ENCODE results near the gene ADORA2B.

Gene ADORA2B

DNA sequence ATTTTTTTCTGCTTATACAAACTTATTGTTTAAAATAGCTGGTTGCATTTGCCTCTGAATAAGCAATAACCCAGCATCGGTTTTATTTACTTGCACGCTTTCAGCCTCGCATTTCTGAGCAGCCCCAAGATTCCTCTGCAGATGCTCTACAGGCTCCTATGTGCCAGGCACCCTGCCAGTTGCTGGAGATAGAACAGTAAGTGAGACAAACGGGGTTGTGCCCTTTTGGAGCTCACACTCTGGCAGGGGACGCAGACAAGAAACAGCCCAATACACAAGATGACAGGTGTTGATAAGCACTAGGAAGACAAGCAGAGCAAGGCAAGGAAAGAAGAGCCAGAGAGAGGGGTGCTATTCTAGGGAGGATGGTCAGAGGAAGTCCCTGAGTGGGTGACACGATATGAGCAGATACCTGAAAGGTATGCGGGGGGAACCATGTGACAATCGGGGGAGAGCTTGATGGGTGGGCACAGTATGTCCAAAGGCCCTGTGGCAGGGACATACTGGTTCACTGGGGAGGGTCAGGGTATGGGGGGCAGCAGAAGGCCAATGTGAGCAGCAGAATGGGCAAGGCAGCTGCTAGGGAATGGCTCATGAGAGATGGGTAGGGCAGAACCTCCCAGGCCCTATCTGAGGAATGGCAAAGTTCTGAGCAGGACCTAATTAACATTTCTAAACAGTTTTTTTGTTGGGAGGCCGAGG lies 18.7 kb upstream of the ADORA2B start:
- DNase-seq = peak; percentile 34

DNA sequence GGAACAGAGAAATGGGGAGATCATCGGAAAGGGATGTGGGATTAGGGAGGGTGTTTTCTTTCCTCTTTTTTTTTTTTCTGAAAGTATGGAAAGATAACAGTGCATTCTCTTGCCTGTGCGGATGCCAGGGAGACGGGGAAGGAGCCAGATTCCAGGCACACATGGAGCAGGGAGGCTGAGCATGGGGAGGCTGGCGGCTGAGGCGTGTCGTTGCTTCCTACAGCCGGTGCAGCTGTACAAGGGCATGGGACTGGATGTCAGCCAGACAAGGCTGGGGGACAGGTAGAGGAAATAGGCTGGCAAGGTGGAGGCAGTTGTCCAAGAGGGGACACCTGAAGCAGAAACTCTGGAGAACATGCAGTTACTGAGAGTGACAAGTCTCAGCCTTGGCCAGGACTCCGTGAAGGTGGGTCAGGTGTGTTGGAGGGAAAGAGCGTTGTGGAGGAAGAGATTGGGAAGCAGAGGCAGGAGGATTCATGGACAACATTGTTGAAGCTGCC lies 16.6 kb upstream of the ADORA2B start:
- DNase-seq = peak; percentile 43

DNA sequence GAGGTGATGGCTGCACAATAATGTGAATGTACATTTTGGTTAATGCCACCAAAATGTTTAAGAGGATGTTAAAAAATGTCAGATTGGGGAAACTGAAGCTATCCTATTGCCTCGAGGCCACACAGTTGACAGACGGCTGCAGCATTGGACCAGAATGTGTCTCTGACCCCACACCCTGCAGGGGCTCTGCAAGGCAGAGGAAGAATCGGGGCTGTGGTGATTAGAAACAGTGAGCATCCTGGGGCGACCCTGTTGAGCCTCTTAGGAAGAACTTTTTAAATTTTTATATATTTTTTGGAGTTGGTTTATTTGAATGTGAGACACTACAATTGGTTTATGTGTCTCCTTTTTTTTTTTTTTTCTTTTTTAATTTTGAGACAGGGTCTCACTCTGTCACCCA lies 15.0 kb upstream of the ADORA2B start:
- DNase-seq = no peak

DNA sequence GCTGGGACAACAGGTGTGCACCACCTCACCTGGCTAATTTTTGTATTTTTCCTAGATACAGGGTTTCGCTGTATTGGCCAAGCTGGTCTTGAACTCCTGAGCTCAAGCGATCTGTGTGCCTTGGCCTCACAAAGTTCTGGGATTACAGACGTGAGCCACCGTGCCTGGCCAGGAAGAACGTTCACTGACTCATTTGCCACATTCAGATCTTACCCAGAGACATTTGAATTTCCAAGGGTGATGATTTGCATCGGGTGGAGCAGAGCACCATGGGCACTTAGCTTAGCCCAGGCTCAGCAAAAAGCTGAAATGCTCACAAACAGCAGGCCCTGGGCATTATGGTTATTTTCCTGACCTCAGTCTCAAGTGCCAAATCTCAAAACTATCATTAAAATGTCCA lies 14.5 kb upstream of the ADORA2B start:
- DNase-seq = peak; percentile 37

DNA sequence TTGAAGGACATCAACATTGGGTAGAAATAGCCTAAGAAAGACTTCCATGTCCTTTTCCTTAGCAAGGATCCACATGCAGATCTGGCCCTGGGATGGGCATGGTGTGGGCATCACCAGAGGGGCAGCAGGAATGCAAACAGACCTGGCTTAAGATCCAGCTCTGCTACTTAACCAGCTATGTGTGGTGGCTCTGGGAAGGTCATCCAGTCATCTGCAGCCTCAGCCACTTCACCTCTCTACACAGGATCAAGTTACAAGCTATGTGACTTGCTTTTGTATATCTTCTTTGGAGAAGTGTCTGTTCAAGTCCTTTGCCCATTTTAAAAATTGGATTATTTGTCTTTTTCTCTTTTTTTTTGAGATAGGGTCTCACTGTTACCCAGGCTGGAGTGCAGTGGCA lies 13.5 kb upstream of the ADORA2B start:
- DNase-seq = peak; percentile 21

DNA sequence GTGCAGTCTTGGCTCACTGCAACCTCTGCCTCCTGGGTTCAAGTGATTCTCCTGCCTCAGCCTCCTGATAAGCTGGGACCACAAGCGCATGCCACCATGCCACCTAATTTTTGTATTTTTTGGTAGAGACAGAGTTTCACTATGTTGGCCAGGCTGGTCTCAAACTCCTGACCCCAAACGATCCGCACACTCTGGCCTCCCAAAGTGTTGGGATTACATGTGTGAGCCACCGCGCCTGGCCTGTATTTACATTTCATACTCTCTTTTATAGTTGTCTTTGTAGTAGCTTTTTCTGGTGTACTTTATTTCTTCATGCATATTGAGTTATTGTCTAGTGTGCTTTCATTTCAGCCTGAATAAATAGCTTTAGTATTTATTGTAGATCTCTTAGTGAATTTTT lies 10.1 kb upstream of the ADORA2B start:
- DNase-seq = peak; percentile 25

DNA sequence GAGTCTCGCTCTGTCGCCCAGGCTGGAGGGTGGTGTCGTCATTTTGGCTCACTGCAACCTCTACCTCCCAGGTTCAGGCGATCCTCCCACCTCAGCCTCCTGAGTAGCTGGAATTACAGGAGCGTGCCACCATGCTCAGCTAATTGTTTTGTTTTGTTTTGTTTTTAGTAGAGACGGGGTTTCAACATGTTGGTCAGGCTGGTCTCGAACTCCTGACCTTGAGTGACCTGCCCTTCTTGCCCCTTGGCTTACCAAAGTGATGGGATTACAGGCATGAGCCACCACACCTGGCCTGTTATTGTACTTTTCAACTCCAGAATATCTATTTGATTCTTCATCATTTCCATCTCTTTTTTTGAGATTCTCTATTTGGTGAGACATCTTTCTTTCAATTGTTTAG lies 9.0 kb upstream of the ADORA2B start:
- DNase-seq = no peak

DNA sequence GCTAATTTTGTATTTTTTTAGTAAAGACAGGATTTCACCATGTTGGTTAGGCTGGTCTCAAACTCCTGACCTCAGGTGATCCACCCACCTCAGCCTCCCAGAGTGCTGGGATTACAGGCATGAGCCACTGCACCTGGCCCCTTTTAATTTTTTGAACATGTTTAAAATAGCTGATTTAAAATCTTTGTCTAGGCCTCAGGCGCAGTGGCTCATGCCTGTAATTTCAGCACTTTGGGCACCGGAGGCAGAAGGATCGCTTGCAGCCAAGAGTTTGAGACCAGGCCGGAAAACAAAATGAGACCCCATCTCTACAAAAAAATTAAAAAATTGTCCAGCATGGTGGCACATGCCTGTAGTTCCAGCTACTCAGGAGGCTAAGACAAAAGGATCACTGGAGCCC lies 8.4 kb upstream of the ADORA2B start:
- peak; percentile 2 for DNase-seq

DNA sequence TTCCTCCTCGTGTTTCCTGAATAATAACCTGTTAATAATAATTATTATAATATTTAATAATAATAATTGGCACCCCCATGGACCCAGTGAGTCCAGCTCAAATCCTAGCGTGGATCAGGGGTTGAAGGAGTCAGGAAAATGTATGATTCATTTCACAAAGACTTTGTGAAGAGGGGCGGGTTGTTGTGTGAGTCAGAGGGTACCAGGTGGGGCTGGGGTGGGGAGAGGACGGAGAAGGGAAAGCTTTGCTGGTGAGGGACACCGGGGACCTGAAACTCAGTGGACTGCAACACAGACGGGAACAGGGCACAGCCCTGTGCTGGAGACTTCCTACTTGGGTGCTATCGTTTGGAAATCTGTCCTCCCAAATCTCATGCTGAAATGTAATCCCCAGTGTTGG lies 3.1 kb upstream of the ADORA2B start:
- DNase-seq = peak; percentile 47

DNA sequence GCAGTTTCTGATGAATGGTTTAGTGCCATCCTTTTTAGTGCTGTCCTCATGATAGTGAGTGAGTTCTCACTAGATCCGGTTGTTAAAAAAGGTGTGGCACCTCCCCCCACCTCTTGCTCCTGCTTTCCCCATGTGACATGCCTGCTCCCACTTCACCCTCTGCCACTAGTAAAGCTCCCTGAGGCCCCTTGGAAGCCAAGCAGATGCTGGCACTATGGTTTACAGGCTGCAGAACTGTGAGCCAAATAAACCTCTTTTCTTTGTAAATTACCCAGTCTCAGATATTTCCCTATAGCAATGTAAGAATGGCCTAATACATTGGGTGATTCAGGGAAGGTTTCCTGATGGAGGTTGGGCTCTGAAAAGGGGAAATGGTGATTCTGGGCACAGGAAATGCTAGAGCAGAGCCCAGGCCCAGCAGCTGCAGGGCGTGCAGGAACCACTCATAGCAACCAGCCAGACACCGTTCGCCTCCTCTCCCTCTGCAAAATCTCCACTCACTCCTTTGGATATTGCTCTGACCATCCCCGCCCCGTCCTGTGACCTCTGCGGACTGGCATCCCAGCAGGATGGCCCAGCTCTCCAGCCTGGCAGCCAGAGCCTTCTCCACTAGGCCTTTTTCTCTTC lies 2.6 kb upstream of the ADORA2B start:
- DNase-seq = peak; percentile 43

DNA sequence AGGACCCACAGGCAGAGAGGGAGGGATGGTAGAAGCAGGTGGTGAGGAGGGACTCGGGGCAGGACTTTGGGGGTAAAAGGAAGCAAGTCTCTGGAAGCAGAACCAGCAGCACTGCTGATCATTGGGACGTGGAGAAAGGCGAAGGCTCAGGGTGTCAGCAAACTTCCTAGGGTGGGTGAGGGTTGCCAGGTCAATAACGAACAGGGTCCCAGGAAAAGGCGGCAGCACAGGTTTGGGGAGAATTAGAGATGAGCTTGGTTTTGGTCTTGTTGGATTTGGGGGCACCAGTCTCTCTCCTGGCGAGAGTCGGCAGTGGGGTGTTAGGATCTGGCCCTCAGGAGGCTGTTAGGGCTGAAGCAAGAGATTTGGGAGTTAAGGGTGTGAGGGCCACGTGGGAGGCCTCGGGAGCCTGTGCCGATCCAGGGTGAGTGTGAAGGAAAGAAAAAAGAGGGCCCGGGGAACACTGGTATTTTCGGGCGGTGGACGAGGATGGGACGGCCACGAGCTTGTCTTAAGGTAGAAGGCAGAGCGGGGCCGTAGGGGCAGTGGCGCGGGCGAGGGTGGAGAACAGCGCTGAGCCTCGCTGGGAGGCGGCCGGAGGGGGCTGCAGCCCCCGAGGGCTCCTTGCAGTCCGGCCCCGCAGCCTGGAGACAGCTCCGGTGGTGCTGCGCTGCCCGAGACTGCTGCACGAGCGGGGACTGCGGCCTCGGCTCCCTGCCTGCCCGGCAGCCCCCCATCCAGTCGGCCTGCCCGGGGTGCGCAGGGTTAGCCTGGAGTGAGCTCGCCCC lies 765 bp upstream of the ADORA2B start:
- peak; percentile 36 for DNase-seq

DNA sequence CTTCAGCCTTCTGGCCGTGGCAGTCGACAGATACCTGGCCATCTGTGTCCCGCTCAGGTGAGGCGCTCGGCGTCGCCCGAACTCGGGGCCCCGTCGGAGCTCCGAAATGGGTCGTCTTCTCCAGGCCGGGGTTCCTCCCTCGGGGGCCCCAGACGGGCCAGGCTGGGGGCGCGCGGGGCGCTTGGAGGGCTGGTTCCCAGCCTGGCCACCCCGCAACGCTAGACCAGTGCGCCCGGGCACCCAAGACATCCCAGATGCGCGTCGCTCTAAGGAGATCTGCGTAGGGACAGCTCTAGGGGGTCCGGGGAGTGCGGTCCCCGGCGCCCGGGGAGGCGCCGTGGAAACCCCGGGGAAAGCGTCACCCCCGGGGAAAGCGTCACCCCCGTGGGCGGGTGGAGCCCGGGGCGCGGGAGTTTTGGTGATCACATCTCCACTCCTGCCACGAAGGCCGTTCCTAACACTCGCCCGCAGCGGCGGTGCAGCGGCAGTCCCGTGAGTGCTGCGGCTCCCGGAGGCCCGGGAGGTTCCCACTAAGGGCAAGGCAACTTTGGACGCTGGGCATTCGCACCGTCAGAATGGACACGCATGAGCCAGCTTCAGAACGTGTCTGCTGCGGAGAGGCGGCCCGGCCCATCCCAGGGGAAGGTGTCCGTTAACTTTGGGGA lies 729 bp downstream of the ADORA2B start:
- DNase-seq = peak; percentile 80

DNA sequence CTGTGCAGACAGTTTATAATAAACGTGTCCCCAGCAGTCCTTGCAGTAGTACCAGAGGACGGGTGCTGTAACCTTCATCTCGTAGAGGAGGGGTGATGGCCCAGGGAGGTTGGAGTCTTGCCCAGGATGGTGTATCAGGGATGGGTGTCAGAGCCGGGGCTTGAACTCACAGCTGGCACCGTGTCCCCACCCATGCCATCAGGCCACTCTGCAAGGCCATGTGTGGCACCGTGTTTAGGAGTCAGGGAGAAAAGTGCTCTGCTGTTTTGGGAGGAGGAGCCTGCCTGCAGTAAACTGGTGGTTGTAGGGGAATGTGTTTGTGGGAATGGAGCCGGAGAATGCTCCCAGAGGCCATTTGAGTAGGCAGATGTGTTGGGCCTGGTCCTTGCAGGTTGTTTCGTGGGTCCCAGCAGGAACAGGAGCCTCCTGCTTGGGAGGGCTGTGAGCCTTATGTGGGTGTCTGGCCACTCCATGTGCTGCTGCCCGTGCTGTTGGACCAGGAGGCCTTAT lies 1.7 kb downstream of the ADORA2B start:
- peak; percentile 54 for DNase-seq

DNA sequence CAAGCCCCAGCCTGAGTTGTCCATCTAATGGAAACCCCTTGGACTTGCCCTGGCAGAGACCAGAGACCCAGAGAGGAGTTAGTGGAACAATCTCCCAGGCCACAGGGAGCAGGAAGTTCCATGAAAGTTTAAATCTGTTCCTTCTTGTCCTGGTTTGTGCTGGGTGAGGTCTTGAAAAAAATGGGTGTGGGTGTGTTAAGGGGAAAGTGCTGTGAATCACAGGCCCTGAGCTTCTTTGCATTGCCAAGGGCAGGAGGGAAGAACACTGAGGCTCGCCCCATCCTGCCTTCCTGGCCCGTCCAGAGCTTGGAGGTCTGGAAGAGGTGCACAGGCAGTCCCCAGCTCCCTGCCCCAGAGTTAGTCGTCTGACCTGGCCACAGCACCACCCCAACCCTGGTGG lies 2.3 kb downstream of the ADORA2B start:
- no peak for DNase-seq

DNA sequence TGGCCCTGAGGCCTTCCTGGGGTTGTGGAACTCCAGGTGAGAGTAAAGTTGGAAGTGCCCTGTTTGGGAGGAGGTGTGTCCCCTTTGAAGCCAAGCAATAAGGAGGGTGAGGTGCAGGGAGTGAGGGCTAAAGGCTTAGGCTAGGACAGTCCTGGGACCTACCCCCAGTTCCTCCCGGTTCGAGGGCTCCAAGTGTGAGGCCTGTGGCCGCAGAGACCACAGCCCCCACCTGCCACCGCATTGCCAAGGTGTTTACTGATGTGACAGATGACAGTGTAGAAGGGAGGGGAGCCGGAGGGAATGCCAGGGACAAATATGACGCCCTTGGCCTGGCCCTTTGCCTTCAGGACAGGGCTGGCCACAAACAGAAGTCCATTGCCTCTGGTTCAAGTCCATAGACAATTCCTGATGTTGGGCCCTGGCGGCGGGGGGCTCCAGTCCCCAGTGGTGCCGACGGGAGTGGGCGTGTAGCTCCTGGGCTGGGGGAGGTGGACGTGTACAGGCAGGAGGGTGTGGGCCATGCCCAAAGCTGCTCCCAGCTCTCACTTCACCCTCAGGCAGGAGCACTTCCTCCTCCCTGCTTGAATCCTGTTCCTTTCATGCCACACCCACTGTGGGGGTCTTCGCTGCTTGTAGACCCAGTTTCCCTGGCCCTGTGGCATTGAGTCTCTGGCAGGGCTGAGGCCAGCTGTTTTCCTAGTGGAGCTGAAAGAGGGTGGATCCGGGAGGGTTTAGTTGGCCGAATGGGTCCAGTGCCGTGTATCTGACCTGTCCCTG lies 3.2 kb downstream of the ADORA2B start:
- no peak for DNase-seq

DNA sequence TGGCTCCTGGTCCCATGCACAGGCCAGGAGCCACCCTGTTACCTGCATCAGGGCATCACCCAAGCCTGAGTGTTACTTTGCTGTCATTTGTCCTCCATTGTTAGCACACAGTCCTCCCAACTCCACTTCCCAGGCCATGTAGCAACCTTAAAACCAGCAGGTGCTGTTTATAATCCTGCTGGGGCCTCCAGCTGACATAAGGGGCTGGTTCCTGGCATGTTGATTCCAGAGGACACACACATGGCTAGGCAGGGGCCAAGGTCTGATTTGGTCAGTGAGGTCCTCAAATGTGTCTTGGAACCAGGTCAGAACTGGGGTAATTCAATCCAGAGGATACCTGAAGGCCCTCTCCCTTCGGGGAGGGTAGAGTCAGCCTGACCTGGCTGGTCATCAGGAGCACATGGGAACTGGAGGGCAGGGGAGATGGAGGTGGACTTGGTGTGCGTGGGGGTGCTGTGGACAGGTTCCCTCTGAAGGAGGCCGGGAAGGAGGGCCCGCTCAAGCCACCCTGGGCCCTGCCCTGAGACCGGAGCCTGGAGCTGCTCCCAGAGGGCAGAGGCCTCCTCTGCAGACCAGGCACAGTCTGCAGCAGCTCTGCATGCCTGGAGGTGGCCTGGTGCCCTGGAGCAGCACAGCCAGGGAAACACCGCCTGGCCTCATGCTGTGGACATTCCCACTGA lies 6.6 kb downstream of the ADORA2B start:
- no peak for DNase-seq

DNA sequence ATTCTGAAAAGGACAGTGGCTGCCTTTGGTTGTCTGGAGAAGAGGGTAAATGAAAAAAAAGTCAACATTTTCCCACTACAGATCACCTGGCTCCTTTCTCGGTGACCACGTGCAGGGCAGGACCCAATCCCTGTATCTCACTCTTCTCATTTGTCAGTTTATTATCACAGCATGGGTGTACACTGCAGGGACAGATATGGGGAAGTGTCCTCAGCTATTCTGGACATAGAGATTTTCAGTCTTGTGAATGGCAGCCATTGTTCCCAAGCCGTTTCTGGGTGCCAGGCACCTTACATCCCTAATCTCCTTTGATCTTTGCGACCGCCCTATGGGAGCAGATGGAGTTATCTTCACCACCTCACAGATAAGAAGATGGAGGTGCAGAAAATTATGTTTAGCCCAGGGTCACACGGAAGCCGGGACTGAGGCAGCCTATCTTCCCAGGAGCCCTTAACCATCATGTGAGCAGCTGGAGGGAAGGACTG lies 7.2 kb downstream of the ADORA2B start:
- peak; percentile 56 for DNase-seq

DNA sequence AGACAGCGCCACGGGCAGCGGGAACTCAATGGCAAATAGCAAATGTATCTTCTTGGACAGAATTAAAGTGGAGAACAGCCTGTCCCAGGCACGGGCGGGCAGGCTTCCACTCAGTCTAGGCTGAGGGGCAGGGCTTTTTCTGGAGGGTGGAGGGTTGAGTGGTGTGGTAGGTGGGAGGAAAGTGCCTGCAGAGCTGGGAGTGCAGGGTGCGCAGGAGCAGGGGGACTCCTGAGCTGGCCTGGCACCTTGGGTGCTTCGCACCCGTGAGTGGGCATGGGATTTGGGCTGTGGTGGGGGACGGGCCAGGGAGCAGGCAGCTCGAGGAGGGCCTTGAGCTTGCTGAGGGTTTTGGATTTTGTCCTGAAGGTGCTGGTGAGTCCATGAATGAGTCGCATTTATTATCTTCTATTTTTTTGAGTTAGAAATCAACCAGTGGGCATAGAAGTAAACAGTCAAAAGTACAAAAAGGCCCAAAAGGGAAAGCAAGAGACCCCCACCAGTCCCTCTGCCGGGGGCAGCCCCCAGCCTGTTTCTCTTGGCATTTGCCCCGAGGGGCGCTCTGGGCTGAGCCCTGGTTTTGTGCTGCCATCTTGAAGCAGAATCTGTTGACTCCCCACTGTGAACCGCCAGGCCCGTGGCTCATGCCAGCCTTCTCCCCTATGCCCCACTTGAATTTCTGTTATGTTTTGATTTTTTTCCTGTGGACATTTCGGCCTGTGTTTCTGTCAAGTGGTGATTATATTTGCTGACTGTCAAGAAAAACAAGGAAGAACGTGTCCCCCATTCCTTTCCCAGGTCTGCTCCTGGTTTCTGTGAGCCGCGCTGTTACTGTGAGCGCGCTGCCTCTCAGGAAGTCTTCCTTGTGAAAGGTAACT lies 8.2 kb downstream of the ADORA2B start:
- DNase-seq = peak; percentile 59

DNA sequence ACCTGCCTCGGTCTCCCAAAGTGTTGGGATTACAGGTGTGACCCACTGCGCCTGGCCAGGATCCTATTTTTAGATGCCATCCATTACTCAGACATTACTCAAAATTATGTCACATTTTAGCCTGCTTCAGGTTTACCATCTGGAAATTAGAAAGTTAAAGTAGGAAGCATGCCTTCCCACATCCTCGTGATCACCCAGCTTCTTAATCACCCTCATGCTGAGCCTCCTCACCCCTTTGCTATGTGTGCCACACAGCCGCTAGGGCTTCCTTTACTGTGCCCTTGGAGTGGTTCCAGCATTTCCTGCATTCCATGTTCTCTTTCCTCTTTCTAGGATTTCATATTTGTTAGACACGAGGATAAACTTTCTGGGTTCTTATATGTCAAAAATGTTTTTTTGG lies 9.3 kb downstream of the ADORA2B start:
- DNase-seq = no peak

DNA sequence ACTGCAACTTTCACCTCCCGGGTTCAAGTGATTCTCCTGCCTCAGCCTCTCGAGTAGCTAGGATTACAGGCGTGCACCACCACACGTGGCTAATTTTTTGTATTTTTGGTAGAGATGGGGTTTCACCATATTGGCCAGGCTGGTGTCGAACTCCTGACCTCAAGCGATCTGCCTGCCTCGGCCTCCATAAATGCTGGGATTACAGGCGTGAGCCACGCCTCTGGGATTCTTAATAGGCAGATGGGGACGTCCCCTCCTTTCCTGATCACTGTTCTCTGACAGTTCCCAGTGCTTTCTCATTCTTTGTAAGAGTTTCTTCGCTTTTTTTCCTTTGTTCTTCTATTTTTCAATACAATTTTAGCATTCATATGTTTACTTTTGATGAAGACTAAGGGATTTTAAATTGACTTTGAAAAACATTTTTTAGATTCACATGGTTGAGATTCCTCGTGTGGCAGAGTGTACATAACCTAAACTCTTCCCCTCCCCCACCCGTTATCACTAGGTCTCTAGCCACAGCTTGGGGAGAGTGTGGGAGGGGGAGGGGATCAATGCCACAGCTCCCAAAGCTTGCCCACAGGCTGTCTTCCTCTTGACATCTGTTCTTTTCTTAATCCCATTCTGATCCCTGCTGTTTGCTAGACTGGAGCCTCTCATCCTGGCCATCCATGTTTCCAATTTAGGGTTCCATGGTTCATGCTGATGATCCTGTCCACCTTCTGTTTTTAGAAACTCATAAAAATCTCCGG lies 11.0 kb downstream of the ADORA2B start:
- peak; percentile 38 for DNase-seq

All from activated effector memory CD4-positive, alpha-beta T cell treated with anti-CD3 and anti-CD28 coated beads, Interleukin-2, amount 50 U/mL, for 16 hours (primary cell).